Nephron (organoid): ENCODE results near the gene MYB.

Experiments used
- H3K27ac Mint-ChIP-seq, 3 experiments: 2 replicates each; pipeline ENCODE4 v1.8.0; 2020; ENCODE audit warnings: mixed read lengths in 3 of 3, mild to moderate bottlenecking in 2 of 3, moderate library complexity in 1 of 3
- H3K27me3 Mint-ChIP-seq: 2 replicates; pipeline ENCODE4 v1.8.0; 2021; ENCODE audit warnings: low read depth, mild to moderate bottlenecking, moderate library complexity, mixed read lengths
- H3K36me3 Mint-ChIP-seq: 2 replicates; pipeline ENCODE4 v1.8.0; 2020; ENCODE audit warnings: low read depth, mixed read lengths
- H3K4me1 Mint-ChIP-seq: 2 replicates; pipeline ENCODE4 v1.8.0; 2020; ENCODE audit warnings: mixed read lengths
- H3K4me3 Mint-ChIP-seq, 3 experiments: 2 replicates each; pipeline ENCODE4 v1.8.0; 2020; ENCODE audit warnings: mild to moderate bottlenecking in 3 of 3, mixed read lengths in 3 of 3, moderate library complexity in 2 of 3
- H3K9me3 Mint-ChIP-seq: 2 replicates; pipeline ENCODE4 v1.8.0; 2020; ENCODE audit warnings: mixed read lengths
- TF ChIP-seq, protein P1 (sequence below), 3 experiments: fragments of 200-600 bp; sonication (generic); IDR thresholded peaks; one replicate each; pipeline ENCODE4 v1.5.0; 2021; ENCODE audit warnings: antibody characterized with exemption in 3 of 3; ENCODE audit not compliant: unreplicated experiment in 3 of 3

MYB gene

DNA sequence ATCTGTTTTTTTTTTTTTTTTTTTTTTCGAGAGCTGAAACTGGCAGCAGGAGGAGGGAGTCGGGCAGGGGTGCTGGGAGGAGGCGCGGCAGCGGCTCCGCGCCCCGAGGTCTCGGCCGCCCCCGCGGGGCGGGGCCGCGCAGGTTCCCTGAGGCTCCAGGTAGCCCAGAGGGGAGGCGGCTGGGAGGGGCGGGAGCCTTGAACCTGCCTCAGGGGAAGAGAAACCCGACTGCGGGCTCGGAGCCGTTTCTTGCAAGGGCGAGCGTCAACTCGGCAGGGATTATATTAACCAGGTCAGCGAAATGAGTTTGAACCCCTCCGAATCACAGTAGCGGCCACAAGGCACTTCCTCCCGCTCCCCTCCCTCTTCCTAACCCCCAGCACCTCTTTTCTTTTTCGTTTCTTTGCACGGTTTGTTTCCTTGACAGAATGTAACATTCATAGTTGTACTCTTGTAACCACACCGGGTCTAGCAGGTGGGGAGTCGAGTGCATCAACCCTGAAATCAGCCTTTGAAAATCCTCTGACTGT lies 2.0 kb downstream of the MYB start:
- Mint-ChIP-seq H3K27me3 (peaks cover 64% of the 10 kb centered on the region), H3K4me3 (peak overlapping the region; percentile 81 to 82 (median 81)), H3K4me1 (peaks cover 19% of the 10 kb centered on the region), H3K27ac (no peak overlapping the region), H3K9me3 (no peaks in the 10 kb centered on the region), H3K36me3 (peaks cover 4% of the 10 kb centered on the region)
- TF ChIP-seq, protein P1, sequence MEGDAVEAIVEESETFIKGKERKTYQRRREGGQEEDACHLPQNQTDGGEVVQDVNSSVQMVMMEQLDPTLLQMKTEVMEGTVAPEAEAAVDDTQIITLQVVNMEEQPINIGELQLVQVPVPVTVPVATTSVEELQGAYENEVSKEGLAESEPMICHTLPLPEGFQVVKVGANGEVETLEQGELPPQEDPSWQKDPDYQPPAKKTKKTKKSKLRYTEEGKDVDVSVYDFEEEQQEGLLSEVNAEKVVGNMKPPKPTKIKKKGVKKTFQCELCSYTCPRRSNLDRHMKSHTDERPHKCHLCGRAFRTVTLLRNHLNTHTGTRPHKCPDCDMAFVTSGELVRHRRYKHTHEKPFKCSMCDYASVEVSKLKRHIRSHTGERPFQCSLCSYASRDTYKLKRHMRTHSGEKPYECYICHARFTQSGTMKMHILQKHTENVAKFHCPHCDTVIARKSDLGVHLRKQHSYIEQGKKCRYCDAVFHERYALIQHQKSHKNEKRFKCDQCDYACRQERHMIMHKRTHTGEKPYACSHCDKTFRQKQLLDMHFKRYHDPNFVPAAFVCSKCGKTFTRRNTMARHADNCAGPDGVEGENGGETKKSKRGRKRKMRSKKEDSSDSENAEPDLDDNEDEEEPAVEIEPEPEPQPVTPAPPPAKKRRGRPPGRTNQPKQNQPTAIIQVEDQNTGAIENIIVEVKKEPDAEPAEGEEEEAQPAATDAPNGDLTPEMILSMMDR (IDR thresholded peaks at IDR 0.05; ENCODE audit: unreplicated experiment in 3 of 3), result no peak

DNA sequence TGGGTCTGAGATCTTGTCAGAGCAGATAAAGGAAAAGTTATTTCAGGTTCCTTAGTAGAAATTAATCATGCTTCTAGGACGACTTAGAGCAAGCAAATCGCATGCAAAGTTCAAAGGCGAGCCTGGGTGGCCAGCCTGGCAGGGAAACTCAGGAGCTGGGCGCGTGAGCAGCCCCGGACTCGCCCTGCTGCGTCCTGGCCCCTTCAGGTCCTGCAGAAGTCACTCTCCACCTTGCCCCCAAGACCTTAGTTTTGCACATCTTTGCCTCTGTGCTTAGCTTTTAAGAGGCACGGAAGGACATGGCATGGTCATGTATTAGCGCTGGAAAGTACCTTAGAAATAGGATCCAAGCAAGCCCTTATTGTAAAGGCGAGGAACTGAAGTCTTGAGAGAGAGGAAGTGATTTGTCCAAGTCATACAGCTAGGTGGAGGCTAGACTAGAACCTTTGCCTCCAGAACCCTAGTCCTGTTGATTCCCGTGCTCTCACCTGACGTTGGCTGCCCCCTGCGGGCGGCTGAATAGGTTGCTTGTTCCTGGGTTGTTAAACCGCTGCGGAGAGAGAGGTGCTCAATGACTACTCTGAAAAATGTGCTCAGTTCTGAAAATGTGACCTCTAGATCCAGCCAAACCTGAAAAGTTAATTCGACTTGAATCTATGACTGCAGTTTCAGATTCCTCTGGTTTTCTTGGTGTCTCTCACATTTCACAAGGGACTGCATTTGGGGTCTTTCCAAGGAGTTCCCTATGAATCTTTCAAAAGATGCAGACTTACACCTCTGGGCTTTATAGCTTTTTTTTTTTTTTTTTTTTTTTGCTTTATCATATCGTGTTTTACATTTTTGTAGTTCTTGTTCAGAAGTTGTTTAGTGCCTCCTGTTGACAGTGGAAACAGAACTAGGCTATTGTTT lies 2.7 kb downstream of the MYB start:
- Mint-ChIP-seq H3K27ac (no peak overlapping the region), H3K36me3 (peaks cover 4% of the 10 kb centered on the region), H3K9me3 (no peaks in the 10 kb centered on the region), H3K4me1 (peaks cover 19% of the 10 kb centered on the region), H3K4me3 (peak overlapping the region; percentile 81 to 82 (median 81)), H3K27me3 (peaks cover 60% of the 10 kb centered on the region)
- TF ChIP-seq, protein P1 (IDR thresholded peaks at IDR 0.05; ENCODE audit: unreplicated experiment in 3 of 3), result peak; percentile 18 to 47 (median 44)

DNA sequence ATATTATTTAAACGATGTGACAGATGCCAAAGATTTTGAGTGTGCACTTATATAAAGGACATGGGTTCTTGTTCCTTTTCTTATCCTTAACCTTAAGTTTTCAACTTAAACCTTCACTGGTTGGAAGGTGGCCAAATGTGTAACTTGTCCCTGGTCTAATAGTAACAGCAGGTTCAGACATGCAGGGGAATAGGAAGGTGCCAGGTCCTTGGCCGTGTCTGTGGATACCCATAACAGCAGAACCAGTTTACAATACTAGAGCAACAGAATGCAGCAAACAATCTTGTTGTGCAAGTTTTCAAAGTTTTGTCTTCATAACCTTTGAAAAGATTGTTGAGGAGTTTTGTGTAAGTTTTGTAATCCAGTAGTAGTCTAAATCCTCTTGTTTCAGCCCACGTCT lies 4.4 kb downstream of the MYB start:
- TF ChIP-seq, protein P1 (IDR thresholded peaks at IDR 0.05; ENCODE audit: unreplicated experiment in 3 of 3), result no peak
- no peaks in the 10 kb centered on the region for H3K9me3 Mint-ChIP-seq
- H3K36me3 Mint-ChIP-seq, result peaks cover 4% of the 10 kb centered on the region
- peaks cover 51% of the 10 kb centered on the region for H3K27me3 Mint-ChIP-seq
- H3K4me3 Mint-ChIP-seq, result no peak overlapping the region
- H3K27ac Mint-ChIP-seq, result no peak overlapping the region
- peaks cover 19% of the 10 kb centered on the region for H3K4me1 Mint-ChIP-seq

DNA sequence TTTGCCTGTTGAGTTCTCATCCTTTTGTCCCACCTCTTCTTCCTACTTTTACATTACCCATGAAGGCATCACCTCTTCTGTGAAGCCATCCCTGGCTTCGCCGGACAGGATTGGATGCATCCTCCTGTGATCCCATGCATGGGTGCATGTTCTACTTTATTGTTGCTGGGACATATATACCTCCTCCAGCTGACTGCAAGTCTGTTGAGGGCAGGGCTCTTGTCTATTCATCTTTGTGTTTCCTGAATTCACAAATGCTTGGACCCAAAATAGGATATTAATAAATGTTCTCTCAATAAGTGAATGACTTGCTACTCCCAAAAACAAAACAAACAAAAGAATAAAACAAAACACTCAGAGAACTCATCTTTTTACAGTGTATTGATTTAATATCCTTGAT lies 5.1 kb downstream of the MYB start:
- H3K27me3 Mint-ChIP-seq, result peaks cover 49% of the 10 kb centered on the region
- H3K36me3 Mint-ChIP-seq, result peaks cover 4% of the 10 kb centered on the region
- no peaks in the 10 kb centered on the region for H3K9me3 Mint-ChIP-seq
- H3K27ac Mint-ChIP-seq, result no peak overlapping the region
- TF ChIP-seq, protein P1 (IDR thresholded peaks at IDR 0.05; ENCODE audit: unreplicated experiment in 3 of 3), result no peak
- no peak overlapping the region for H3K4me3 Mint-ChIP-seq
- H3K4me1 Mint-ChIP-seq, result peaks cover 19% of the 10 kb centered on the region

DNA sequence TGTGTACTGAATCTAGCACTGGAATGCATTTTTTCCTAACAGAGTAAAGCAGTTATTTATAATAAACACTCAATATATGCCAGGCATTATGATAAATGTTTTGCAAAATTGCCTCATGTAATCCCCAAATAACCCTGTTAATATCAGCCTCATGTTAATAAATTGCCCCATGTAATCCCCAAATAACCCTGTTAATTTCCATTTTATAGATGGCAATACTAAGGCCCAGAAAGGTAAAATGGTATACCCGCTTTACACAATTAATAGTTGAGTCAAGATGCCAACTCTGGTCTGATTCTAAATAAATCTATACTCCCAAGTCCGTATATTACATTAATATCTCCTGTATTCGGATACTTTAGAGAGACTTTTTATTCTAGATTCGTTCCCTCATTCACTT lies 6.3 kb downstream of the MYB start:
- TF ChIP-seq, protein P1 (IDR thresholded peaks at IDR 0.05; ENCODE audit: unreplicated experiment in 3 of 3), result no peak
- no peak overlapping the region for H3K27ac Mint-ChIP-seq
- H3K27me3 Mint-ChIP-seq, result peaks cover 38% of the 10 kb centered on the region
- H3K4me1 Mint-ChIP-seq, result peaks cover 10% of the 10 kb centered on the region
- H3K36me3 Mint-ChIP-seq, result peaks cover 5% of the 10 kb centered on the region
- H3K4me3 Mint-ChIP-seq, result no peak overlapping the region
- H3K9me3 Mint-ChIP-seq, result no peaks in the 10 kb centered on the region
